DOHH2 (cell line): ENCODE measurements around the gene LTB.

Experiments used
- EZH2phosphoT487 ChIP-seq: fragments of 200-600 bp; sonication (generic); IDR thresholded peaks from 2 replicates; pipeline ENCODE4 v1.6.1; 2017; ENCODE audit warnings: borderline replicate concordance, mild to moderate bottlenecking, antibody characterized with exemption, low read length, moderate library complexity, mixed read lengths
- TF ChIP-seq, protein P1 (sequence below): fragments of 200-600 bp; sonication (generic); IDR thresholded peaks from one replicate; pipeline ENCODE4 v1.5.1; 2014; ENCODE audit warnings: antibody characterized with exemption, mild to moderate bottlenecking, low read depth, low read length; ENCODE audit not compliant: poor library complexity, severe bottlenecking

GRCh38 chr6:31586599-31587281 is 4.5 kb upstream of the LTB start:
- TF ChIP-seq, protein P1, sequence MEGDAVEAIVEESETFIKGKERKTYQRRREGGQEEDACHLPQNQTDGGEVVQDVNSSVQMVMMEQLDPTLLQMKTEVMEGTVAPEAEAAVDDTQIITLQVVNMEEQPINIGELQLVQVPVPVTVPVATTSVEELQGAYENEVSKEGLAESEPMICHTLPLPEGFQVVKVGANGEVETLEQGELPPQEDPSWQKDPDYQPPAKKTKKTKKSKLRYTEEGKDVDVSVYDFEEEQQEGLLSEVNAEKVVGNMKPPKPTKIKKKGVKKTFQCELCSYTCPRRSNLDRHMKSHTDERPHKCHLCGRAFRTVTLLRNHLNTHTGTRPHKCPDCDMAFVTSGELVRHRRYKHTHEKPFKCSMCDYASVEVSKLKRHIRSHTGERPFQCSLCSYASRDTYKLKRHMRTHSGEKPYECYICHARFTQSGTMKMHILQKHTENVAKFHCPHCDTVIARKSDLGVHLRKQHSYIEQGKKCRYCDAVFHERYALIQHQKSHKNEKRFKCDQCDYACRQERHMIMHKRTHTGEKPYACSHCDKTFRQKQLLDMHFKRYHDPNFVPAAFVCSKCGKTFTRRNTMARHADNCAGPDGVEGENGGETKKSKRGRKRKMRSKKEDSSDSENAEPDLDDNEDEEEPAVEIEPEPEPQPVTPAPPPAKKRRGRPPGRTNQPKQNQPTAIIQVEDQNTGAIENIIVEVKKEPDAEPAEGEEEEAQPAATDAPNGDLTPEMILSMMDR: no peak
- TF ChIP-seq EZH2phosphoT487: no peak
